ENCODE measurements around the gene IWS1. TPM values are rescaled to one million over a fixed set of nuclear protein-coding genes. Genes with fewer than 3 reads are reported as not detected.
"Not testable (repeated sequence)": the region's sequence is repeated elsewhere in the genome, so short reads cannot be mapped to it uniquely, and the experiment has no call there.

The IWS1 gene
- polyA plus RNA-seq (ENCODE audit: insufficient read length in 12 of 12), result 10 to 100 TPM in 11 of 12 donors, not detected in 1; 30.4 to 61.8 (median 51.0) TPM
- long read RNA-seq, donor 1, partial matches to known transcripts, result 22 of 27 reads
- long read RNA-seq, donor 1, other reads (novel, unspliced or antisense), result 0 of 27 reads
- long read RNA-seq, donor 2, partial matches to known transcripts, result 7 of 11 reads
- long read RNA-seq, donor 2, other reads (novel, unspliced or antisense), result 0 of 11 reads
- long read RNA-seq, donor 3, partial matches to known transcripts, result 0 of 1 reads
- long read RNA-seq, donor 3, other reads (novel, unspliced or antisense), result 0 of 1 reads
- long read RNA-seq, donor 4, partial matches to known transcripts, result 0 of 3 reads
- long read RNA-seq, donor 4, other reads (novel, unspliced or antisense), result 0 of 3 reads
- long read RNA-seq, donor 5, partial matches to known transcripts, result 8 of 8 reads
- long read RNA-seq, donor 5, other reads (novel, unspliced or antisense), result 0 of 8 reads
- long read RNA-seq, donor 6, partial matches to known transcripts, result 0 of 2 reads
- long read RNA-seq, donor 6, other reads (novel, unspliced or antisense), result 0 of 2 reads
- long read RNA-seq, donor 7, result 0 reads
- long read RNA-seq, donor 8, transcript IWS1-201 (14 exons, 2,958 nt), result major isoform, 5 of 14 reads
- long read RNA-seq, donor 8, partial matches to known transcripts, result 8 of 14 reads
- long read RNA-seq, donor 8, other reads (novel, unspliced or antisense), result 0 of 14 reads
- long read RNA-seq, donor 9, result 0 reads
- long read RNA-seq, donor 10, partial matches to known transcripts, result 0 of 3 reads
- long read RNA-seq, donor 10, other reads (novel, unspliced or antisense), result 0 of 3 reads
- long read RNA-seq, donor 11, partial matches to known transcripts, result 6 of 10 reads
- long read RNA-seq, donor 11, other reads (novel, unspliced or antisense), result 0 of 10 reads

DNA sequence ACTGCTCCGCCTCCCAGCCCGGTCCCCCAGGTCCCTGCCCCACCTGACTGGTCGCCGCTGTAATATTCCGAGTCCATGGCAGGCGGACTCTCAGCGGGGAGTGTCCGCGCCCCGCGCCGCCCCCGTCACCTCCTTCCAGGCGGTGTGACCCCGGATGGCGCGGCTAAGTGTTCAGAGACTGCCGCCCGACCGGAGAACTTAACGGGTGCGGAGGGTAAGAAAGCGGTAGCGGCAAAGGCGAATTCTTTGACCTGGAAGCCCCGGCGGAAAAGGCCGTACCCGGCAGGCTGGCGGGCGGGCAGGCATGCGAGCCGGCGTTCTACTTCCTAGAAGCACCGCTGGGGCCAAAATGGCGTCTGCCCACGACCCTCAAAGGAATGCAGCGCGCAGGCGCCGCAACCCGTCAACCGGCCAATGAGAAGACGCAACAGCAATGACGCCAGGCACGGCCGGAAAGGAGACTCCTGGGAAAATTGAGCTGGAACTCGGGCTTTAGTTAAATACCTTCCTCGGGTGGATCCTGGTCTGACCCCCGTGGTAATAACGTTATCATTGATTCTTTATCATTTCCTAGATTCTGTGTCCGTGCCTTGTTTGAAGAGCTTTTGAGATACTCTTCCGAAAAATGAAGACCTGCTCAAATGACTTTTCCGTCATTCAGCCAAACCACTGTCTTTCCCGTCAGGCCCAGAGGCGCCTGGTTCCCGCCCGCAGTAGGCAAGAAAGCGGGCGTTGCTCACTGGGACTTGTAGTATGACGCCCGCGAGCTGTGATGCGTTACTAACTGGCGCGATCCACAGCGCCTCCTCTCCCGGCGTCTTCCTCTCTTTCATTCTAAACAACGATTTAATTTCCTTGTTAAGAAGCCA, at the start of gene IWS1:
IWS1 (minus strand) TSS at position 358 of the 869 bp plus-strand sequence; CDS start at position 77, 281 bp downstream.
- DNase-seq, result peak; percentile 98

DNA sequence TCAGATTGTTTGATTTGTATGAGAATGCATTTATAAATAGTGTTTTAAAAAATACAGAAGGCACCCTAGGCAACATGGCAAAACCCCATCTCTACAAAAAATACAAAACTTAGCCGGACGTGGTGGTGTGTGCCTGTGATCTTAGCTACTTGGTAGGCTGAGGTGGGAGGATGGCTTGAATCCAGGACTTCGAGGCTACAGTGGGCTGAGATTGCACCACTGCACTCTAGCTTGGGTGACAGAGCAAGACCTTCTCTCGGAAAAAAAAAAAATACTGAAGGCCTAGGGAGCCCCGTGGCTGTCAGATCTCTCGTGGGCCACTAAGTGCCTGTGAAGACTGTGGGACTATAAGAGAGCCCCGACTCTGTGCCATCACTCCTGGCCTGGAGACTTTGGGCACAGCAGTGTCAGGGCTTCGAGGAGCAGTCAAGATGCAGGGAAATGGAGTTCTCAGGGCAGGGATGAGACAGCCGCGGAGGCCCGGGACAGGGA, 49.7 kb upstream of the IWS1 start:
- DNase-seq, result no peak

DNA sequence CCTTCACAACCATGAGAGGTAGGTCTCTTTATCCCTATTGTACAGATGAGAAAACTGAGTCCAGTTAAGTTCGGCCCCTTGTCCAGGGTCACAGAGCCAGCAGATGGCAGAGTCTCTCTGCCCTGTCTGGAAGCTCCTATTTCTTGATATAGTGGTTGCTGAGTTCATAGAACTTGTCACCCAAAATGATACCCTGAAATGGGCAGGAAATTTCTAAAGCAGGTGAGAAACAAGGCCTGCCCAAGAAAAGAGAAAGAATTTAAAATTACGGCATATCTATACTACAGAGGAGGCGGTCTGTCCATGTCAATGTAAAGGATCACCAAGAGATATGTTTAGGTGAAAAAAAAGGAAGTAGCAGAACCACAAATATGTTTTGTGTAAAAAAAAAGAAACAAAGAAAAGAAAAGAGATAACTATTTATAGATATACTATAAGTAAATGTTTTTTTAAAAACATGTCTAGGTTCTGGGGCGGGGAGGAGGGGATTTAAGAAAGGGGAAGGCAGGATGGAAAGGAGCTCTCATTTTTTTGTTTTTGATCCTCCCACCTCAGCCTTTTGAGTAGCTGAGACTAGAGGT, 49.0 kb upstream of the IWS1 start:
- DNase-seq, result no peak

DNA sequence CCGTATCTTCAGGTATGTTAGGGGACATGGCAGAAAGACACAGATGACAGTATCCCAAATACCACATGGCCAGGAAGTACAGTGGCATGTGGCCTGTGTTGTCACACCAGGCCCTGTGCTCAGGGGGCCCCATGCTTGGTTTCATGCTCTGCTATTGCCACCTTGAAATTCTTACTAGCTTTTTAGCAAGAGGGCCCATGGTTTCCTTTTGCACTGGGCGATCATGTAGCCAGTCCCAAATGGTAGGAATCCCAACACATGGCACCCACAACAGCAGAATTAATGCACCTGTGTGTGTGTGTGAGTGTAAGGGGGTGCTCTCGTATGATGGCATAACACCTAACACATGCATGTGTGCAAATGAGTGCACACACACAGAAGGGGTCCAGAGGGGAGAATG, 48.4 kb upstream of the IWS1 start:
- no peak for DNase-seq

DNA sequence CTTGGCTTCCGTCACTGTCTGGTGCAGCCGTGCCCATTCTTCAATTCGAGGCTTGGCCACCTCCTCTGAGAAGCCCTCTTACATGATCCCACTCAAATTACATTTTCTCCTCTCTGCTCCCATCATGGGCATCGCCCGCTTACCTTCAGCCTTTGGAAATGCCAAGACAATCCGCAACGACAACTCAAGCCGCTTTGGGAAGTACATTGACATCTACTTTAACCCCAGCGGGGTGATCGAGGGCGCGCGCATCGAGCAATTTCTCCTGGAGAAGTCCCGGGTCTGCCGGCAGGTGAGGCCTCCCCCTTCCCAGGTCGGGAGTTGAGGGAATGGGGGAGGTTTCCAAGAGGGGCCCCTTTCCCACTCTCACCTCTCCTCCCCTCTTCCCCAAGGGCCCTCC, 47.5 kb upstream of the IWS1 start:
- DNase-seq, result no peak

DNA sequence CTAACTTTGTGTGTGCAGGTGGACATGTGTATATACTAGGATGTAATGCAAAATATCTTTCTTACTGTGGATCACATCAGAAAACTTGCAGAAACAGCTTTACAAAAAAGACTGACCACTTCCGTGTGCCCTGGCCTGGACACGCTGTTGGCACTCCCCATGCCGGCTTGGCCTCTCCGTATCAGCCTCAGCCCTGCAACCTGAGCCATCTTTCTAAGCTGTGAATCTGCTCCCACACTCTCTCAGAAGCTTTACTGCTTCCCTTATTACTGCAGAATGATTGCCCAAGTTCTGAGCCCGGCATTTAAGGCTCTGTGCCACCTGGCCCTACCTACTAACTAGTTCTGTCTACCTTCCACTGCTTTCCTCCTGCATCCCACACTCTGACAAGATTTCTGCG, 47.0 kb upstream of the IWS1 start:
- no peak for DNase-seq

DNA sequence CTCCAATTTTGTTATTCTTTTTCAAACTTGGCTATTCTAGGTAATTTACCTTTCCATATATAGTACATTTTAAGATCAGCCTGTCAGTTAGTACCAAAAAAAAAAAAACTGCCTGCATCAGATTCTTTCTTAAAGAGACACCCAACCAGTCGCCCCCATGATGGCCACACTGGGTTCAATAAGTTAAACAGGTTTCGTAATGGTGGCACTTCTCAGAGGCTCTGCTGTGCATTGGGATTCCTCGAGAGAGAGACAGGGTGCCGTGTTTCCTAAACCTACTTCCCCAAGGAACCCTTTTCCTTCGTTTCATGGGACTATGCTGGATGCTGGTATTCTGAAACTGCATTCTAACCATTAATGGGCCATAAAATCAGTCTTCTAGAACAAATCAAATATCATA, 46.6 kb upstream of the IWS1 start:
- no peak for DNase-seq

DNA sequence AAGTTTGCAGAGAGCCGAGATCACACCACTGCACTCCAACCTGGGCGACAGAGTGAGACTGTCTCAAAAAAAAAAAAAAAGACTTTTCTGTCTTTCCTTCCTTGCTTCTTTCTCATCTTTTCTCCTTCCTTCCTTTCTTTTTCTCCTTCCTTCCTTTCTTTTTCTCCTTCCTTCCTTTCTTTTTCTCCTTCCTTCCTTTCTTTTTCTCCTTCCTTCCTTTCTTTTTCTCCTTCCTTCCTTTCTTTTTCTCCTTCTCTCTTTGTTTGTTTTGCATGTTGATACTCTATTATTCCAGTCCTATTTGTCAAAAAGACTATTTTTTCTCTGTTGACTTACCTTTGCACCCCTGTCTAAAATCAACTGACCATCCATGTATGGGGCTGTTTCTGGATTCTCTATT, 46.1 kb upstream of the IWS1 start:
- not testable (repeated sequence) for DNase-seq

DNA sequence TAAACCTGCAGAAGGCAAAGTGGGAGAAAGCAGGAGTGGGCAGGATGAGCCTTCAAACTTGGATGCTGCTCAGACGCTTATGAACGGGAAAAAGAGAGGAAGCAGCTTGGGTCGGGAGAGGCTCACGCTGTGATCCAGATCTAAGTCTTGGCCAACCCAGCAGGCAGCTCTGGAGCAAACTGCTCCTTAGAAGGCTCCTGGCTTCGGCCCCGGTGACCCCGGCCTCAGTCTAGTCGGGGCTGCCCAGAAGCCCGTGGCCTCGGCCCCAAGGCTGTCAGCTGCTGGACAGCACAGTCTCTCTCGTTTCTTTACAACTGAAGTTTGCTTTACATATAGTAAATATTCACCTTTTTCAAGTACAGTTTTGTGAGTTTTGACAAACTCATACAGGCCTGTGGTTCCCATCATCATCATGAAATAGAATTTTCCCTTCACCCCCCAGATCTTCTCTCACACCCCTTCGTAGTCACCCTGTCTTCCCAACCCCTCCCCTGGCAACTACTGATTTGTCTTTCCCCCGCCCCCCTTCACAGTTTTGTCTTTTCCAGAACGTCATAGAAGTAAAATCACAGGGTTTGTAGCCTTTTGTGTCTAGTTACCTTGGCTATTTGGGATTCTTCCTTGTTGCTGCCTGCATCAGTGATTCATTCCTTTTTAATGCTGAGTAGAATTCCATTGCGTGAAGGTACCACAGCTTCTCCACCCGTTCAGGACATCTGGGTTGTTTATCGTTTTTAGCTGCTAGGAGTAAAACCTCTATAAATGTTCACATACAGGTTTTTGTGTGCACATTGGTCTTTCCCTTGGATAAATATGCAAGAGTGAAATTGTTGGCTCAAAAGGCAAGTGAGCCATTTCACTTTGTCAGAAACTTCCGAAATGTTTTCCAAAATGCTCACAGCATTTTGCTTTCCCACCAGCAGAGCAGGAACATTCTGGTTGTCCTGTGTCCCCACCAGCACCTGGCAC, 44.3 kb upstream of the IWS1 start:
- no peak for DNase-seq

DNA sequence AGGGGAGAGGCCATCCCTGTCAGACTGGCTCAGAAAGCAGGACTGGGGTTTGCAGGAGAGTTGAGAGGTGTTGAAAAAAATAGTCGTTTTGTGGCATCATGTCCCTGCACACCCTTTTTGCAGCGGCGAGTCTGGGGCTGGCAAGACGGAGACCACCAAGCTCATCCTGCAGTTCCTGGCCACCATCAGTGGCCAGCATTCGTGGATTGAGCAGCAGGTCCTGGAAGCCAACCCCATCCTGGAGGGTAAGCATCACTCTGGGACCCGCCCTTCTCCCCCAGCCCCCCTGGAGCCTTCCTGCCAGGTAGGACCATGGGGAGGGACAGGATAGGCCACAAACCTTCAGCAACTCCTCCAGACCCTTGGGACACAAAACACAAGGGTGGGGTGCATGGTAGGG, 43.4 kb upstream of the IWS1 start:
- DNase-seq, result no peak

DNA sequence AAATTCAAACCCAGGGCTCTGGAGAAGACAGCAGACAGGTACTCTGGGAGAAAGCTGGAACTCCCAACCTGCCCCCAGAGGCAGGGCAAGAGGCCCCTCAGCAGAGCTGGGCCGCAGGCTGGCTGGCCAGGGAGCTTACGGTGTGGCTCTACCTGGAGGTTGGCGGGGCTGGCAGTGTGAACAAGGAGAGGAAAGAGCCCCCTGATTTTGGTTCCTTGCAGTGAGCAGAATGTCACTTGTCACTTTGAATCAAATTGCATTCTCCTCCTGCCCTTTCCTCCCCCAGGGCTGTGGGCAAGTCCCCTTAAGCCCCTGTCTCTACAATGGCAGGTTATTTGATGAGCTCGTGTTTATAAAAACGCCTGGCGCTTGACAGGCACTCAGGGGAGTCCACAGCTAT, 41.8 kb upstream of the IWS1 start:
- no peak for DNase-seq

DNA sequence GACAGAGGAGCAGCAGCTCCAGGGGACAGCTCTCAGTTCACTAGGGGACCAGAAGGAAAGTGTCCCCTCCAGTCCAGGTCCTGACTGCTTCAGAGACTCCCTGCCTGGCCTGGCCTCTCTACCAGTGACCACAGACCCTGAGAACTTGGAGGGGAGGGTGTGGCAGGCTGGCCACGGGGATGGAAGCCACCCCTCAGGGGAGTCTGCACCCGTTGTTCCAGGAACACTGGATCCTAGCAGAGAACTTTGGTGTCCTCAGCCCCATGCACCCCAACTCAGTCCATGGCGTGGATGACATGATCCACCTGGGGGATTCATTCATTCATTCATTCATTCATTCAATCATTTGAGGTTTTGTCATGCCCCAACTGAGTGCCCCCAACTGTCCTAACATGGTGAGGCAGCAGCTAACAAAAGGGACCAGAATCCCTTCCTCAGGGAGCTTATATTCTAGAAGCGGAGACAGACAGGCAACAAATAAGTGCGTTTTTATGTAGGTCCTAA, 41.1 kb upstream of the IWS1 start:
- DNase-seq, result no peak

DNA sequence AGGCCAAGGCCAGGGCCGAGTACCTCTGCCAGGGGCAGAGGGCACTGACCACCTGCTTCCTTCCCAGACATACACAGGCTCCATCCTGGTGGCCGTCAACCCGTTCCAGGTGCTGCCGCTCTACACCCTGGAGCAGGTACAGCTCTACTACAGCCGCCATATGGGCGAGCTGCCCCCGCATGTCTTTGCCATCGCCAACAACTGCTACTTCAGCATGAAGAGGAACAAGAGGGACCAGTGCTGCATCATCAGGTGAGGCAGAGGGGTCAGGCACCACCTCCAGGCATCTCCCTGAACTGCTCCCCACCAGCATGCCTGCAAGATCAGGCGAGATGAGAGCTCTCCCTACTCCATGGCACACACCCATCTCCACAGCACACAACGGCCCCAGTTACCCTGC, 40.3 kb upstream of the IWS1 start:
- DNase-seq, result no peak

DNA sequence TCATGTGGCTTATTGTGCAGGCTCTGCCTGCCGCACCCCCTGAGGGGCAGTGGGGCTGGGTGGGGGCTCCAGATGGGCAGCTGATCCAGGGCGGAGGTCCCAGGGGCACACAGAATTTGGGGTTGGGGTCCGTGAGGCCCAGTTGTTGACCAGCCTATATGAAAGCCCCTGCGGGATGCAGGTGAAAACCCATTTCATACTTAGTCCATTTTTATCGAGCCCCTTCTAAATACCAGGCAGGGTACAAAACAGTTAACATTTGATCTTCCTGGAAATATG, 39.8 kb upstream of the IWS1 start:
- DNase-seq, result no peak

DNA sequence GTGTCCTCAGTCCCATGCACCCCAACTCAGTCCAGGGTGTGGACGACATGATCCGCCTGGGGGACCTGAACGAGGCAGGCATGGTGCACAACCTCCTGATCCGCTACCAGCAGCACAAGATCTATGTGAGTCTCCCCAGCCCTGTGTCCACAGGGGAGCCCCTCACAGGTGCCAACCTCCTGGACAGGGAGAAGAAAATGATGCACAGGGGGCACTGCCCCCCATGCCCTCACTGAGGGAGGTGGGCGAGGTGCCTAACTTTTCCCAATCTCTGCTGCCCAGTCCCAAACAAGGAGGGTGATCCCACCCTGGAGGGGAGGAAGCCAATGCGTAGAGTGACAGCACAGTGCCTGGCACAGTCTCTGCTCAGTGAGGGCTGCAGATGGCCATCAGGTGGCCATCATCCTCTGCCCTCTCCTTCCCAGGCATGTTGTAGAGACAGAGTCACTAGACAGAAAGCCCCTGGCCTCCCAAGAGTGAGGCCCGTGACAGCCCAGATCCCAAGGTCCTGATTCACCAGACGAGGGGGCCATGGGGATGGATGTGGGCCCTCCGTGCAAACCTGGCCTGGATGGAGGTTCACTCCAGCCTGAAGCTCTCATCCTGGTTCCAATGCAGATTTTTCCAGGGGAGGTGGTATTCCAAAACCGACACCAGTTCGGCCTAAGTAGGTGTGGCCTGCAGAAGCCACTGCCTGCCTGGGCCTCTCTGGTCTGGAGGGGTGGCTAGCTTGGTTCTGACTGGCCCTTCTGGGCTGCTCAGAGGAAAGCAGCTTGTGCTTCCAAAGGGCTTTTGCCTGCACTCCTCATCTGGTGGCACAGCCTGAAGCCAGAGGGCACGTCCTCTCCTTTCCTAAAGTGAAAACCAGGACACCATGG, 39.2 kb upstream of the IWS1 start:
- DNase-seq, result no peak

DNA sequence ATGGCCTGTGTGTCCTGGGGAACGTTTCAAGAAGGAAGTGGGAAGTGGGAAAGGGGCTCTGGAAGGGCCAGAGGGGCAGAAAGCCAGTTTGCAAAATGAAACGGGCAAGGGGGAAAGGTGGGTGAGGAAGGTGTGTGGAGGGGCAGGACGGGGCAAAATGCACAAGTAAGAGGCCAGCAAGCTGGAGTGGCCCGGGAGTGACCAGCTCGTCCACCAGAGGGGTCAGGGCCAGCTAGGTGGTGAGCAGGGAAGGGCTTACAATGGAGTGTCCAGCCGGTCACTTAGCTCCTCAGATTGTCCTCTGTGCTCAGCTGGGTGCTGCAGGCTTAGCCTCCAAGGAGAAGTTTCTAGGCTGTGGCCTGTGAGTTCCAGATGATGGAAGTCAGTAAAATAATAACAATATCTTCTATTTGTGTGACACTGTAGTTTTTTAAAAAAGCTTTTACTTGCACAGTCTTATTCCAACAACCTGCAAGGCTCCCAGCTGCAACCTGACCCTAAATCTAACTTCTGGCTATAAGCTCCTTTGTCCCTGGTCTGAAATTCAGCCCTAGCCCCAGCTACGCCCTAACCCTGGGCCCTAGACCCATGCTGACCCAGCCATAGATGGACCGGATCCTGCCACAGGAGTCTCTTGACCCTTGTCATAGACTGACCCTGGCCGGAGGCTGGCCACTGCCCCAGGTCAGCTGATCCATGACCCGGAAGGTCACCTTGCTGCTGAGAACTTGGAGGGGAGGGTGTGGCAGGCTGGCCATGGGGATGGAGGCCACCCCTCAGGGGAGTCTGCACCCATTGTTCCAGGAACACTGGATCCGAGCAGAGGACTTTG, 38.4 kb upstream of the IWS1 start:
- DNase-seq, result no peak

DNA sequence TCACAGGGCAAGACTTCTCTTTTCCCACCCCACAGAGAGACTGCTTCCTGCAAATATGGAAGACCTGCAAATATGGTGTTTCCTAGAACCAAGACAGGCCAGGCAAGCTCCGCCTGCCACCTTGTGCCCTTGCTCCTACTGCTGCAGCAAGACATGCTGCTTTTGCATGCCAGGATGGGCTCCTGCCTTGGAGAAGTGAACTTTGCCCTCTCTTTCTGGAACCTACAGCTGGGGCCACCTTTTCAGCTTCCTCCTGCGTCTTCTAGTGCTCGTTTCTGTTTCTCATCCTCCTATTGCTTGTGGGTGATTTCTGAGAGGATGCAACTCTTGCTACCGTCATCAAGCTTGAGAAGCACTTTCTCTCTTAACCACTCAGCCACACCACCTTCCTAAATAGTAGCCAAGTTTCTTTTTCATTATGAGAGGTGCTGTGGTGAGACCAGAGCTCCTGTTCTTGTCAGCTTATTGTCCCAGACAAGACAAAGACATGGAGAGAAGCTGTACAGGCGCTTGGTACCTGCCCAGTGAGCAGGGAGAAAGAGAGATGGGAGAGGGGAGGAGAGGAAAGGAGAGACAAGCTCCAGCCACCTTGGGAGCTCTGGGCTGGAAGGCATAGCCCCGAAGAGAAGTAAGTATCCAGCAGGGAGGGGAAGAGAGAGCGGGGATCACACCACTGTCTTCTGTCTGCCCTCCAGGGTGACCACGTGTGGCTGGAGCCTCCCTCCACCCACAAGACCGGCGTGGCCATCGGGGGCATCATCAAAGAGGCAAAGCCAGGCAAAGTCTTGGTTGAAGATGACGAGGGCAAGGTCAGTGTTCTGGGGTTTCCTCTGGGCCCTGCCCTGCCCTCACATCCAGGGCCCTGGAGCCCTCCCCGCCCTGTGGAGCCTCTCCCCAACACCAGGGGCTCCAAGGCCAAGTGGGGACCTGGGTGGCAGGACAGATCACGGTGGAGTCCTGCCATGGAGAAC, 37.5 kb upstream of the IWS1 start:
- no peak for DNase-seq

Data from muscle of arm (tissue), 14 donors.